ENCODE data around the gene LENG1. TPM values are rescaled to one million over a fixed set of nuclear protein-coding genes. Genes with fewer than 3 reads are reported as not detected.
"Not testable (repeated sequence)": the region's sequence is repeated elsewhere in the genome, so short reads cannot be mapped to it uniquely, and the experiment has no call there.

Gene LENG1
- 7.1 and 8.9 TPM in 2 replicates for total RNA-seq

DNA sequence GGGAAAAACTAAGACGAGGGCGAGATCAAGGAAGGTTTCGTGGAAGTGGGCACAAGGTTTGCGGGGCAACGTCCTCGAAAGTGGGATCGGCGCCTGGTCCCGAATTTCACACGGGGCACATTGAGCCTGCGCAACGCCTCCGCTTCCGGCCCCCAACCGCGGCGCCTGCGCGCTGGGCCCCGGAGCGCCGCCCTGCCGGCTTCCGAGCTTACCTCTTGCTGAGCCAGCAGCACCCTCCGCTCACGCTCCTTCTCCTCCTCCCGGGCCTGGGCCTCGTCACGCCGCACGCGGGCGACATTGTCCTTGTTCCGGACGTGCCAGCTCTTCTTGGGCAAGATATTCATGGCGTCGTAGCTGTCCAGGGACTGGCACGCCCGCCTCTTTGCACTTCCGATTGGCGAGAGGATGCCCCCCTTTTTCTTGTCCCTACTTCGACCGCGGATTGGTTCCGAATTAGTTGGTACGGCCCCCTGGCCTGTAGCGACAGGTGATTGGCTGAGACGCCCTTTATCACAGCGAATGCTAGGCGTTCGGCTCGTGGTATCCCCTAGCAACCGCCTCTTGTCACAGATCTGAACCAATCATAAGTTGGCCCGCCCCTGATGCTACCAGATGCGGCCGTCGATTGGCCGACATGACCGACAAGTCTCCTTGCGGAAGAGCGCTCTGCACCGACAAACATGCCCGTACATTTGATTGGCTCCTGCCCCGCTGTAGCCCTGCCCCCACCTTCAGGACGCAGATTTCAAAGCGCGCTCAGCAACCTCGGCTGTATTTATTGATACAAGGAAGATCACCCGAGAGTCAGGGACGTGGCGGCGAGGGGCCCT, at the start of gene LENG1:
Gene LENG1, minus strand, starts transcription at position 370 of the 830 bp plus-strand sequence. Its CDS starts 26 bp downstream, at position 344.
- intact Hi-C loops (cut with micrococcal nuclease) = loop anchor here (1.0 to 2.0 kb wide), 12 partner anchors 22 to 1981 kb away; partner anchors contain the start of genes CNOT3, KMT5C, LENG8 and NDUFA3

DNA sequence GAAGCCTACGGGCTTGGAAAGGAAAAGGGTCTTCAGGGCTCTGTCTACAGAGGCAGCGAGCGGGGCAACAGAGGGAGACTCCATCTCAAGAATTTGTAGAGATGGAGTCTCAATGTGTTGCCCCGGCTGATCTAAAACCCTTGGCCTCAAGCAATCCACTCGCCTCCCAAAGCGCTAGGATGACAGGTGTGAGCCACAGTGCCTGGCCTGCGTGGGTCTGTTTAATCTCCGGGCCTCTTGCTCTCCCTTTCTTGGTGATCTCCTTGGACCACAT, 49.2 kb upstream of the LENG1 start:
- intact Hi-C loops (cut with micrococcal nuclease) = loop anchor here (1.0 to 2.0 kb wide), 2 partner anchors 8 to 20 kb away; partner anchors contain the start of genes MBOAT7 and RPS9

- intact Hi-C loops (cut with micrococcal nuclease) = loop anchor here (1.0 to 2.0 kb wide), 2 partner anchors 8 to 19 kb away; partner anchors contain the start of genes MBOAT7 and RPS9
Measured at GRCh38 chr19:54207983-54208783, 48.7 kb upstream of the LENG1 start.

DNA sequence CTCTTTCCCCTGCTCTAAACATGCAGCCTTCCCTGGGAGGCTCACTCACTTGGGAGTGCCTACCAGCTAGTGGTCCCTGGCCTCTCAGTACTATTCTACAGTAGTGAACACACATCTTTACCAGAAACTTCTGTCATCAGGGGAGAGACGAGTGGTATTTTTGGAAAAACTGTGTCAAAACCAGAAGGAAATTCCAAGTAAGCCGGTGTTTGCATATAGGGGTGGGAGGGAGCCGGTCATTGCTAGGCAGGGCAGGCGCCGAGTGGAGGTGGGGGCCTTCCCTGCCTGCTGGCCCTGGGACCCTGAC, 48.1 kb upstream of the LENG1 start:
- intact Hi-C loops (cut with micrococcal nuclease) = no loop called here

GRCh38 chr19:54207193-54207592, 47.7 kb upstream of the LENG1 start:
- intact Hi-C loops (cut with micrococcal nuclease) = not testable (repeated sequence)

GRCh38 chr19:54206831-54207177, 47.3 kb upstream of the LENG1 start:
- intact Hi-C loops (cut with micrococcal nuclease) = no loop called here

DNA sequence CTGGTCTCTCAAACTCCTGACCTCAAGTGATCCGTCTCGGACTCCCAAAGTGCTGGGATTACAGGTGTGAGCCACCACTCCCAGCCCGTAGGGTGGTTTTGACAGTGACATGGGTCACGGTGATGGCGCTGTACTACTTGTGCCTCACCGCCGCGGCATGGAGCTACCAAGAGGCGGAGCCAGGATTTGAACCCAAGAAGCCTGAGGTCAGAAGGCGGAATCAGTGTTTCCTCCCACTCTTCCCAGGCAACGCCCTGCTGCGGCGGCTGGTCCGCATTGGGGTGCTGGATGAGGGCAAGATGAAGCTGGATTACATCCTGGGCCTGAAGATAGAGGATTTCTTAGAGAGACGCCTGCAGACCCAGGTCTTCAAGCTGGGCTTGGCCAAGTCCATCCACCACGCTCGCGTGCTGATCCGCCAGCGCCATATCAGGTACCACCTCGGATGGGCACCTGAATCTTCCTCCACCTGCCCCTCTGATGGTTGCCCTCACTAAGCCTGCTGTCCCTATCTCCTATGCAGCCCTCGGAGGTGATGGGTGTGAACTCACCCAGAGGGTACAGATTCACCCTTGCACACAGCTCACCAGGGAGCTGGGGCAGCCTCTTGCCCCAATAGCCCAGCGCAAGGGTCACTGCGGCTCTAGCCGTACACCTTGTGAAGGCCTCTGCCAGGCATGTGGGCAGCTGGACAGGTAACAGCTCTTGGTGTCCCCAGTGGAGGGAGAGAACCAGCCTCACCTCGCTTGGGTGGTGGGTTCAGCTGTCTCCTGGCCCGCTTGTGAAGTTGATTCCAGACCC, 46.7 kb upstream of the LENG1 start:
- intact Hi-C loops (cut with micrococcal nuclease) = no loop called here

DNA sequence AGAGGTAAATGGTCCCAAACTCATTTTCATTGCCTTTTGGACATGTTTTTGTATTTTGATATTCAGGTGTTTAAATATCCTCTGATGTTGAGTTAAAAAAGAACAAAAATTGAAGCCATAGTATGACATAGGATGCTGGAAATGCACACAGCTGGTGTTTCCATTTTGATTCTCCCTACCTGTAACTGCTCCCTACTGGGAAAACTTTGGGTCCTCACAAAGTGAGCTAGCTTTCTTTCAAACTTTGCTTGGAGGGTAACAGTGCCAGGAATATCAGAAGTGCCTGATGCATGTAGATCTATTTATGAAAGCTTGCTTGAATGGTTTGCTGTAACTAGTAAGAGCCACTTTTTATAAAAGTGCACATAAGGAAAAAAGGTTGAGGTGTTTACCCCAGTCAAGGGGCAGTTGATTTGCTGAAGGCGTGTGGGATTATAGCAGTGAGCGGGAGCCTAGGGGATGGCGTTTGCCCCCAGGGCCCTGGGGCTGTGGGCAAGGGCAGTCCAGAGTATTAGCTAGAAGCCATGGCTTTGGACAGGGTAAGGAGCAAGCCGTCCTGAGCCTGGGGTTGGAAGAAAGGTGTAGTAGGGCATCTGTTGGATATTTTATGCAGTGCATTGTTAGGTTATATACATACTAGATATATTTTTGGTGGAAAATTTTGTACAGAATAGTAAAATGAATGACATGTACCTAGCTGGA, 45.4 kb upstream of the LENG1 start:
- intact Hi-C loops (cut with micrococcal nuclease) = loop anchor here (5.0 kb wide), 1 partner anchor 1437 kb away; the partner anchor contains the start of genes ZNF580 and ZNF581

GRCh38 chr19:54203151-54203611, 43.7 kb upstream of the LENG1 start:
- intact Hi-C loops (cut with micrococcal nuclease) = loop anchor here (5.0 kb wide), 1 partner anchor 1439 kb away; the partner anchor contains the start of genes ZNF580 and ZNF581

DNA sequence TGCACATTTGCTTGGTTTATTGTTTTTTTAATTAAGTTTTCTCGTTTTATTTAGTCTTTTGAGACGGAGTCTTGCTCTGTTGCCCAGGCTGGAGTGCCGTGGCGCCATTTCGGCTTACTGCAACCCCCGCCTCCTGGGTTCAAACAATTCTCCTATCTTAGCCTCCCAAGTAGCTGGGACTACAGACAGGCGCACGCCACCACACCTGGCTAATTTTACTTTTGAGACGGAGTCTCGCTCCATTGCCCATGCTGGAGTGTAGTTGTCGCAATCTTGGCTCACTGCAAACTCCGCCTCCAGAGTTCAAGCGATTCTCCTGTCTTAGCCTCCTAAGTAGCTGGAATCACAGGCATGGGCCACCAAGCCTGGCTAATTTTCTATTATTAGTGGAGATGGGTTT, 42.5 kb upstream of the LENG1 start:
- intact Hi-C loops (cut with micrococcal nuclease) = loop anchor here (5.0 kb wide), 1 partner anchor 1440 kb away; the partner anchor contains the start of genes ZNF580 and ZNF581

DNA sequence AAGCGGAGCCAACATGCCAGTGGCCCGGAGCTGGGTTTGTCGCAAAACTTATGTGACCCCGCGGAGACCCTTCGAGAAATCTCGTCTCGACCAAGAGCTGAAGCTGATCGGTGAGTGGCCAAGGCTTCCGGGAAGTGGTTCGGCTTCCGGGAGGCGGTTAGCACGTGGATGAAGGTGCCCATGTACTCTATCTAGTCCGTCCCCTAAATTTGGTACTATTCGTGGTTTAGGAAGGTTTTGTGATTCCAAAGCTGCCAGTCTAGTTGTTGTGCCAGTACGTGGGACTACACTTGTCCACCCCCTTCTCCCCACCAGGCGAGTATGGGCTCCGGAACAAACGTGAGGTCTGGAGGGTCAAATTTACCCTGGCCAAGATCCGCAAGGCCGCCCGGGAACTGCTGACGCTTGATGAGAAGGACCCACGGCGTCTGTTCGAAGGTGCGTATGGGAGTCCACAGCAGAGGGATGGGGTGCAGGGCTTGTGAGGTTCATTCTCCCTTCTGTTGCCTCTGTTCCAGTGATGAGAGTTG, 41.7 kb upstream of the LENG1 start:
- intact Hi-C loops (cut with micrococcal nuclease) = loop anchor here (5.0 kb wide), 1 partner anchor 1441 kb away; the partner anchor contains the start of genes ZNF580 and ZNF581

DNA sequence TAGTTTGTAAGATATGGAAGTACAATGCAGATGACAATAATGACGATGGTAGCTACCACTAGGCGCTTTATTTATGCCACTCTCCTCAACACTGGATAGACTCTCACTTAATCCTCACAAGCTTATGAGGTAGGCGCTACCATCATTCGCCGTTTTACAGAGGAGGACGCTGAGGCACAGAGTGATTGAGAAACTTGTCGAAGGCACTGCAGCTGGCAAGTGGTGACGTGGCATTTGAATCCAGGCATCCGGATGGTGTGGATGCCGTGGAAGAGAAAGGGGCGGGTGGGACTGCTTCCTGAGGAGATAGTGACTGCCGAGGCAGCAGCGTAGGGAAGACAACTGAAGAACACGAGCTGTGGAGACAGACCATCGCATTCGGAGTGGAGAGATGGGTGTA, 39.9 kb upstream of the LENG1 start:
- intact Hi-C loops (cut with micrococcal nuclease) = no loop called here

DNA sequence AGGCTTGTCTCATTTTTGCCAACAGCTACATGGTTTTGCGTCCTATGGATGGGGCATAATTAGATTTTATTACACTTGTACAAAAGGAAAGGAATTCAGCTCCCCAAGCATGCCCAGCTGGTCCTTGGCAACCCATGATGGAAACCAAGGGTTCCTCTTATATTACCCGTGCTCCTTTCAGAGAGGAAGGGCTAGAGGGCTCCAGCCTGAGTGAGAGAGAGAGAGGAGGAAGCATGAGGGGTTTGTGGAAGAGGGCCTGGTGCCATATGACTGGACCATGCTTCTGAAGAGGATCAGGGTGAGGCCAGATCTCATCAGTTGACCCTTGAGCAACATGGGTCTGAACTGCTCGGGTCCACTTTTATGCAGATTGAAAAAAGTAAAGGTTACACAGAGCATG, 37.6 kb upstream of the LENG1 start:
- intact Hi-C loops (cut with micrococcal nuclease) = no loop called here

- intact Hi-C loops (cut with micrococcal nuclease) = no loop called here
Measured at GRCh38 chr19:54196536-54196935, 37.0 kb upstream of the LENG1 start.

DNA sequence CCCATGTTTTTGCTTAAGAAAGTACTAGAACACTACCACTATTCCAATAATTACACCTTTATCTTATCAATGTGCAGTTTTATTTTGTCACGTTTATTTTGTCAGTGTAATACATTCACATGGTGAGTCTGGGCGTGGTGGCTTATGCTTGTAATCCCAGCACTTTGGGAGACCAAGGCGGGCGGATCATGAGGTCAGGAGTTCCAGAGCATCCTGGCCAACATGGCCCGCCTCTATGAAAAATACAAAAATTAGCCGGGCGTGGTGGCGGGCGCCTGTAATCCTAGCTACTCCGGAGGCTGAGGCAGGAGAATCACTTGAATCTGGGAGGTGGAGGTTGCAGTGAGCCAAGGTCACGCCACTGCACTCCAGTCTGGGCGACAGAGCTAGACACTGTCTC, 34.9 kb upstream of the LENG1 start:
- intact Hi-C loops (cut with micrococcal nuclease) = loop anchor here (5.0 kb wide), 1 partner anchor 1092 kb away; the partner anchor contains the start of gene ZNF160

DNA sequence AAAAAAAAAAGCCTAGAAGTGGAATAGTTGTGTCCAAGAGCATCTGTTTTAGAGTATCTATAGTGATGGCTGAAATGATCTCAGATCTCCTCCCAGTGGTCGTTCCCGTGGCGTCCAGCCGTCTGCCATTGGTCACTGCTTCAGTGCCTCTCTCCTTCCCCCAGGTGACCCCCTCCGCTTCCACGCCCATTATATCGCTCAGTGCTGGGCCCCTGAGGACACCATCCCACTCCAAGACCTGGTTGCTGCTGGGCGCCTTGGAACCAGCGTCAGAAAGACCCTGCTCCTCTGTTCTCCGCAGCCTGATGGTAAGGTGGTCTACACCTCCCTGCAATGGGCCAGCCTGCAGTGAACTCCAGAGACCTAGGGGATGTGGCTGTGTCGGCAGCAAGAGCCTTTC, 33.5 kb upstream of the LENG1 start:
- intact Hi-C loops (cut with micrococcal nuclease) = loop anchor here (5.0 kb wide), 1 partner anchor 1091 kb away; the partner anchor contains the start of gene ZNF160

- intact Hi-C loops (cut with micrococcal nuclease) = loop anchor here (1.0 to 5.0 kb wide), 3 partner anchors 24 to 1090 kb away; partner anchors contain the start of gene ZNF160
Measured at GRCh38 chr19:54191811-54192453, 32.4 kb upstream of the LENG1 start.

- intact Hi-C loops (cut with micrococcal nuclease) = loop anchor here (1.0 to 5.0 kb wide), 3 partner anchors 23 to 1089 kb away; partner anchors contain the start of gene ZNF160
Measured at GRCh38 chr19:54191011-54191810, 31.7 kb upstream of the LENG1 start, which contains the start of gene TSEN34. Gene TSEN34, plus strand, starts transcription at chr19:54191308. Its CDS starts 57 bp downstream, at chr19:54191365.
